ENCODE data around the gene ANKRD17.

Gene ANKRD17

DNA sequence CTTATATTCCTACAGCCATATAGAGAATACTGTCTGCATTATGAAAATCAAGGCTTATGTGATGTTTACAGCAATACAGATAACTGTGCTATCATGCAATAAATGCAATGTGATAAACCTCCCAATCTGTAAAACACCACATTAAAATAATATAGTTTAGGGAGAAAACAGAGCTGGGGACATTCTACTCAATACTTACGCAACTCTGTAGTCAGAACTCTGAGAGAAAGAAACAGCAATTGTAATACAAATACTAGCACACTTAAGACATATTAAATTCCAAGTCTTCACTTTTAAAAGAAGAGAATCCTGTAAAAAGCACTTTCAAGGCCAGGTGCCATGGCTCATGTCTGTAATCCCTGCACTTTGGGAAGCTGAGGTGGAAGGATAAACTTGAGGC, 61.4 kb downstream of the ANKRD17 start:
- no peak for DNase-seq (ENCODE audit: low read depth in 3 of 3)

DNA sequence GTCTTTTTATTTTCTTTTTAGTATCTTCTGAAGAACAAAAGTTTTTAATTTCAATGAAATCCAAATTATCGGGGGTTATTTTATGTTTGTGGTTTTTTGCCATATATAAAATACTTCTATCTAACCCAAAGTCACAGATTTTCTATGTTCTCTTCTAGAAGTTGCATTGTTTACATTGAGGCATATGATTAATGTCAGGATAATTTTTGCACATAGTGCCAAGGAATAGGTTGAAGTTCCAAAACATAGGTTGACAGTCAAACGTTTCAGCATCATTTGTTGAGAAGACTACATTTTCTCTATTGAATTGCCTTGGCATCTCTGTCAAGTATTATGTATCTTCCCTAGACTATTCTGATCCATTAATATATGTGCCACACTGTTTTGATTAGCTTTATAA, 64.5 kb downstream of the ANKRD17 start:
- DNase-seq (ENCODE audit: low read depth in 3 of 3): no peak

DNA sequence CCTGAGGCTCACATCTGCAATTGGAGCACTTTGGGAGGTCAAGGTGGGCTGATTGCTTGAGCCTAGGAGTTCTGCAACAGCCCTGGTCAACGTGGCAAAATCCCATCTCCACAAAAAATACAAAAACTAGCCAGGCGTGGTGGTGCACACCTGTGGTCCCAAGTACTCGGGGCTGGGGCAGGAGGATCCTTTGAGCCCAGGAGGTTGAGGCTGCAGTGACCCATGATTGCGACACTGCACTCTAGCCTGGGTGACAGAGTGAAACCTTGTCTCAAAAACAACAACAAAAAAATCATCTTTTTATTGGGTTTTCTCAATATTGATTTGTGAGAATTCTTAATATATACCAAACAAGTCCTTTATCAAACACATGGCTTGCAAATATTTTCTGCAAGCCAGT, 64.9 kb downstream of the ANKRD17 start:
- DNase-seq (ENCODE audit: low read depth in 3 of 3): no peak

DNA sequence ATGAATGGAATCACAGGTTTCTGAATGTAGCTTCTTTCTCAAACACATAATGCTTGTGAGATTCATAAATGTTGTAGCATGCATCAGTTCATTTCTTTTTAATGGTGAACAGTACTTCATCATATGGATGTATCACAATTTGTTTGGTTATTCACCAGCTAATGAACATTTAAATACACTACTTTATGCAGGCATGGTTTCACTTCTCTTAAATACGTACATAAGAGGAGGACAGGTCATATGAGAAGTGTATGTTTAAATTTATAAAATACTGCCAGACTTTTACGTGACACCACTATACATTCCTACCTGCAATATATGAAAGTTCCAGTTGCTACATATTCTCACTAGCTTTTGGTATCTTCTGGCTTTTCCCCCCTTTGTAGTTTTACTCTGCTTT, 65.4 kb downstream of the ANKRD17 start:
- no peak for DNase-seq (ENCODE audit: low read depth in 3 of 3)

DNA sequence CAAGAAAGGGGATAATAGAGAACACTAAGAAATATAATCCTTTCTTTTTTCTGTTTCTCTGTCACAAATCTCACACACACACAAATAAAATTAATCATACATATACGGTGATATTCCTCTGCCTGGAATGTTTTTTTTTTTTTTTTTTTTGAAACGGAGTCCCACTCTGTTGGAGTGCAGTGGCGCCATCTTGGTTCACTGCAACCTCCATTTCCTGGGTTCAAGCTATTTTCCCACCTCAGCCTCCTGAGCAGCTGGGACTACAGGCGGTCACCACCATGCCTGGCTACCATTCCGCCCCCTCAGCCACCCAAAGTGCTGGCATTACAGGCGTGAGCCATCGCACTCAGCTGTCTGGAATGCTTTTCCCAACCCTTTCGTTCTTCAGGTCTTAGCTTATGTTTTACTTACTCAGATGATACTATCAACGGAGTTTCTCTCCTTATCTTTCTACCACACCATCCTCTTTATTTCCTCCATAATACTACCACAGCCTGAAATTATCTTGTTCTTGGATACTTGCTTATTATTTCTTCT, 69.3 kb downstream of the ANKRD17 start:
- DNase-seq (ENCODE audit: low read depth in 3 of 3): no peak

DNA sequence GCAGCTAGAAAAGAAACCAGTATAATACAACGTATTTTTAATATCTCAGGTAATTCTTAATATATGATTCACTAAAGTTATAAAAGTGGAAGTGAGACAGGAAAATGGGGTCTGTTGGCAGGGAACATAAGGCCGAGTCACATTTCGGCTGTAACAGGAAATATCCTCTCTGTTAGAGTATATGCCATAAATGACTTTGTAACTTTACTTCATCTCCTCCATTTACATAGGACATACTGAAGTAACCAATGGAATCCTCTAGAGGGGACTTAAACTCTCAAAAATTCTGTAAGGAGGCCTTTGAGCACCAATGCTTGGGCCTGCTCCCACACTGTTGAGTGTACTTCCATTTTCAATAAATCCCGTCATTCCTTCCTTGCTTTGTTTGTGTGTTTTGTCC, 71.3 kb downstream of the ANKRD17 start:
- DNase-seq (ENCODE audit: low read depth in 3 of 3): no peak

DNA sequence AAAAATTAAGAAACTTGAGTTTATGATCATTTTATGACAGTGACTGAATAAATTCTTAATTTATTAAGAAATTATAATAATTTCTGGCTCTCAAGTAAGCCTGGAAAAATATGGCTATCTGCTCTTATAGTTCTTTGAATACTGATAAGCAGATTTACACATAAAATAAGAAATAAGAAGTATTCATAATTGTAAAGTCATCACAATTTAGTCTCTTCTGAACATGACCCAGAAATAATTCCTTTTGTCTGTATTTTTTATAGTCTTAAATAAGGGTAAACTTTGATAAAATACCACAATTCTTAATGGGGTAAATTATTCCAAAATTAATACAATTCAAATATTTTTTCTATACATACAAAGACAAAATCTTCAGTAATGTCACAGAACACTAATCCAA, 72.7 kb downstream of the ANKRD17 start:
- no peak for DNase-seq (ENCODE audit: low read depth in 3 of 3)

DNA sequence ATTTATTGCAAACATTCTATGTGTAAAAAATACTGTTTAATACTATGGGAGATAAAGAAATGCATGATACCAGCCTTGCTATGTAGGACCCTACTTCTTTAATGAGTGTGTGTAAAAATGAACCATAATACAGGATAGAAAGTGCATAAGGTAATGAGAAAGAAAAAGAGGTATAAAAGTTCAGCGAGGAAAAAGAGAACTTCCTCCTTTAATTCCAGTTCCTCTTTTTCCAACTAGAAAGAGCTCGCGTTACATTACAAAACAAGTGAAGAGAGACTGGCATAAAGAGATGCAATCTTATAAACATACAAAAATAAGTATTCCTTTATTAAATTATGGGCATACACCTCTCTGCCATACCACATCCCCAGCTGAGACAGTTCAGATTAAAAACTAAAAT, 77.4 kb downstream of the ANKRD17 start:
- no peak for DNase-seq (ENCODE audit: low read depth in 3 of 3)

DNA sequence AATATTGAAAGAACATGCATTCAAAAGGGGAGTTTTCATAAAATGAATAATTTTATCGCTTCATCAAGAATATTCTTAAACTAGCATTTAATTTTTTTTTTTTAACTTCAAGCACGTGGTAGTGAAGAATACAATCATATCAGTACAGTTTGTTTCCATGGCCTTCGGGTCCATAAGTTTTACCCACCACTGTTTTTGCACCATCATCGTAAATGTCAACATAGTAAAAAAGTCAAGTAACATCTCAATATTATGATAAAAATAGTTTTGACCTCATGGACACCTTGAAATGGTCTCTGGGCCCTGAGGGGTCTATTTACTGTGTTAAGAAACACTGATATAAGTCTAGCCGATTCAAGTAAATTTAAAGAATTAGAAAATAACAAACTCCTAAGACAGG, 80.2 kb downstream of the ANKRD17 start:
- no peak for DNase-seq (ENCODE audit: low read depth in 3 of 3)

DNA sequence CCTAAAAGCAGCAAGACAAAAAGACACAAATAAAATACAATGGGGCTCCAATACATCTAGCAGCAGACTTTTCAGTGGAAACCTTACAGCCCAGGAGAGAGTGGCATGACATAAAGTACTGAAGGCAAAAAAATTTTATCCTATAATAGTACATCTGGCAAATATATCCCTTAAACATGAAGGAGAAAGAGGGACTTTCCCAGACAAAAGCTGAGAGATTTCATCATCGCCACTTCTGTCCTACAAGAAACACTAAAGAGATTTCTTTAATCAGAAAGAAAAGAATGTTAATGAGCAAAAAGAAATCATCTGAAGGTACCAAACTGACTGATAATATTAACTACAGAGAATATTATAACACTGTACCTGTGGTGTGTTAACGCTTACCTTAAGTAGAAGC, 86.4 kb downstream of the ANKRD17 start:
- no peak for DNase-seq (ENCODE audit: low read depth in 3 of 3)

DNA sequence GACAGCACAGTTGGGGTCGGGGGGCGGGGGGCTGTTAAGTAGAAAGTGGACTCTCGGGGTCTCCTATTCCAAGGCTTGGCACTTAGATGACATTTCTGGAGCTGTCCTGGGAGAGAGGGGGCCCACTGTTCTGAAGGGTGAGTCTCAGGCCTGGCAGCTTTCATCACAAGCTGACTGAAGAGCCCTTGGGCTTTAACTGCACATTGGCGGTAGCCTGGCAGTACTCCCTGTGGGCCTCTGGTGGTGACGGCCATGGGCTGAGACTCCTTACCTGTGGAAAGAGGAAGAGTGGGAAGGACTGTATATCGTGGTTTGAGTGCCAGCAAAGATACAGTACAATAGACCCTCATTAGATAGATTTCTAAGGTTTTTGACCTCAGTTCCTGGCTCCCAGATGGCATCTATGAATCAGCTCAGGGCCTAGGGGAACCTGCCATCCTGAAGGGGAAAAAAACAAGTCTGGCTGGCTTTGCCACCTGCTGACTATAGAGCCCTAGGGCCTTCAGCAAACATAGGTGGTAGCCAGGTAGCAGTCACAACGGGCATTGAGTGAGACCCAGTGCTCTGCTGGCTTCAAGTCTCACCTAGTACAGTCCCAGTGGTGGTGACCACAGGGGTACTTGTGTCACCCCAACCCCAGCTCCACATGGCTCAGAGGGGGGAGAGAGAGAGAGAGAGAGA, 87.9 kb downstream of the ANKRD17 start:
- no peak for DNase-seq (ENCODE audit: low read depth in 3 of 3)

DNA sequence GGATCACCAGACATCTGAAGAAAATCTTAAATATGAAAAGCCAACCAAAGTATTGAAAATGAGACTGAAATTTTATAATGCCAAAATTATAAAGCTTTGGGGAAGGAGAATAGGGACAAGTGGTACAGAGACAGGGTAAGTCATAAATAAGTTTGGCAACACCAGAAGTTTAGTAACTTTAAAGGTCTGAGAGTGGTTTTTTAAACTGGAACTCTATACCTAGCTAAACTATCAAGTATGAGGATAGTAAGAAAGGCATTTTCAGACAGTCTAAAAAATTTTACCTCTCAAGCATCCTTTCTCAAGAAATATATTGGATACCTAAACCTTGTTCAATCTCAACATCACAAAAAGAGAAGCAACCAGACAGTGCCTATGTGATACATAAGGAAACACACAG, 92.4 kb downstream of the ANKRD17 start:
- no peak for DNase-seq (ENCODE audit: low read depth in 3 of 3)

DNA sequence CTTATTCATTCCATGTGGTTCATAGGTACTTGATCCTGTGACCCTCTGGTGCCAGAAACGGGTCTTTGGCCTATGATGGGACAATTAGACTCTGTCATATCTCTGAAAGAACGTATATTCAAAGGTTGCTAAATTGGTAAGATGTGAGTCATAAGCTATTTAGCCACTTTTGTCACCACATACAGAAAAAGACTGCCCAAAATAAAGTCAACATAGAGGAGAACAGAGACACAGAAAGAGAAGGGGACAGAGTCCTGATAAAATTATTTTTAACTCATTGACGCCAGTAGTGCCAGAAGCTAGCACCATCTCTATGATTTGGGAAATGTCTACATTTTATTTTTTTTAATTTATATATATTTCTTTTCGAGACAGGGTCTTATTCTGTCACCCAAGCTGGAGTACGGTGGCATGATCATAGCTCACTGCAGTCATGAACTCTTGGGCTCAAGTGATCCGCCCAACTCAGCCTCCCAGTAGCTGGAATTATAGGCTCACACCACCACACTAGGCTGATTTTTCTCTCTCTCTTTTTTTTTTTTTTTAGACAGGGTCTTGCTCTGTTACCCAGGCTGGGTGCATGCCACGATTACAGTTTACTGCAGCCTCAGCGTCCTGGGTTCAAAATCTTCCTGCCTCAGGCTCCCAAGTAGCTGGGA, 96.9 kb downstream of the ANKRD17 start:
- DNase-seq (ENCODE audit: low read depth in 3 of 3): no peak

DNA sequence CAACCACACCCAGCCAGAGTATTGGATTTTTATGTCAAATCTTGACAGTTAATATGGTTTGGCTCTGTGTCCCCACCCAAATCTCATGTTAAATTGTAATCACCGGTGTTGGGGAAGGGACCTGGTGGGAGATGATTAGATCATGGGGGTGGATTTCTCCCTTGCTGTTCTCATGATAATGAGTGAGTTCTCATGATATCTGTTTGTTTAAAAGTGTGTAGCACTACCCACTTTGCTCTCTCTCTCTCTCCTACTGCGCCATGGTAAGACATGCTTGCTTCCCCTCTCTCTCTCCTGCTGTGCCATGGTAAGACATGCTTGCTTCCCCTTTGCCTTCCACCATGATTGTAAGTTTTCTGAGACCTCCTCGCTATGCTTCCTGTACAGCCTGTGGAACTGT, 102.2 kb downstream of the ANKRD17 start:
- no peak for DNase-seq (ENCODE audit: low read depth in 3 of 3)

DNA sequence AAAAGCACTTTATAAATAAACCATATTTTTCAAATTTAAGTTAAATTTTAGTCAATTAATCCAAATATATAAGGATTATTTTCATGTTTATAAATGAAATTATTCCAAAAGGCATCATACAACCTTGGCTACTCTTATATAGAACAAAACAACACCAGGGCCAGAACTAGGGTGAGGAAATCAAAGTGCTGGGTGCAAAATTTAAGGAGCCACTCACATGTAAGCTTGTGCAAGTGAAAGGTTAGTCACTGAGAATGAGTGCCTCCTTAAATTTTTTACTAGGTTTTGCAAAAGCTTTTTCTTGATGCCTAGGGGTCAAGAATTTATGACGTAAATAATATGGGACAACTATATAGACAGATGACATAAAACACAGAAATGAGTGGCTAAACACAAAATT, 105.7 kb downstream of the ANKRD17 start:
- DNase-seq (ENCODE audit: low read depth in 3 of 3): no peak

DNA sequence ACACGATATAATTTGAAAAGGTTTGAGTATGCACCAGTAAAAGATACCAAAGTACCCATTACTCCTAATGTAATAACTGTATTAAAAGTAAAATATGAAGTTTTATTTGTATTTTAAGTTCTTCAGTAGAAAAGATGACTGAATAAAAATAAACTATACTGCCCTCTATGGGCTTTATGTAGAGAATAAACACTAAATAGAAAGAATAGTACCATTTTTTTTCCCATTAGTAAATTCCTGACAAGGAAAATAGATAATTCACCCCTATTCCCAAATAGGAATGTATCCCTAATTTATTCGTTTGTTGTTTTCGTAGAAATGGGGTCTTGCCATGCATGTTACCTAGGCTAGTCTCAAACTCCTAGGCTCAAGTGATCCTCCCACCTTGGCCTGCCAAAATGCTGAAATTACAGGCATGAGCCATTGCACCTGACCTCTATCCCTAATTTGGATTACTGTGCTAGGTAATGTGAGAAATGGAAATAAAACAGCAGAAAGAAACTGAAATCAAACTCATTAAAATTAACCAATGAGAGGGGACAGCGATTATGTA, 115.5 kb downstream of the ANKRD17 start:
- DNase-seq (ENCODE audit: low read depth in 3 of 3): no peak

DNA sequence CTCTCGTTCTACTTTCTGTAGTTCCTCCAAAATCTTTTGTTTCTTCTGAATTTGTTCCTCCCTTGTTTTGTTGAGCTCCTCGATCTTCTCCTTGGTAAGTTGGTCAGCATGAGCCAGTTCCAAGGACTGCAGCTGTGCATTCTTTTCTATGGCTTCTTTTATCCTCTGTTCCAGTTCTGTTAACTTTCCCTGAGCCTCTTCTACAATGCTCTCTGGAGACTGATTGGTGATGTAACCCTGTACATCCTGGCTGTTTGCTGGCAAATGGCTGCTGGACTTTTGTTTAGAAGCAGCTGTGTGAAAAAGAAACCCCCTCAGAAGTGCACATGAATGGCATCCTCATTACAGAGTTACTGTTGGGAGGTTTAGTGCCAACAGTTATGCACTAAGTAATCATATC, 118.6 kb downstream of the ANKRD17 start:
- no peak for DNase-seq (ENCODE audit: low read depth in 3 of 3)

DNA sequence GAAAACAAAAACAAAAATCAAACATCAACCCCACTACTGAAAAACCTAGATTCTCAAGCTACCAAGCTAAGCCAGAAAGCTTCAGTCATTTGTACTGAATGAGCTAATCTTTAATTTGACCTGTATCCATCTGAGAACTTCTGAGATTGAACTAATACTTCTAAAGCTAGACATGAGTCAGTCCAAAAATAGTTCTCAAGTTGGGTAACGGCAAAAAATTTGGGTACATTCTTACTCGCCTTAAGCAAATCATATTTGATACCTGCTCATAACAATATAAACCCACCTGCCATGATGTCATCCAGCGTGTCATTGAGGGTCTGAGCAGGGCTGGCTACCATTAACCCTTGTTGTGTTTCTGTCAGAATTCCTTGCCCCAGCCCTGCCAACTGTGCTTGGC, 119.4 kb downstream of the ANKRD17 start:
- no peak for DNase-seq (ENCODE audit: low read depth in 3 of 3)

DNA sequence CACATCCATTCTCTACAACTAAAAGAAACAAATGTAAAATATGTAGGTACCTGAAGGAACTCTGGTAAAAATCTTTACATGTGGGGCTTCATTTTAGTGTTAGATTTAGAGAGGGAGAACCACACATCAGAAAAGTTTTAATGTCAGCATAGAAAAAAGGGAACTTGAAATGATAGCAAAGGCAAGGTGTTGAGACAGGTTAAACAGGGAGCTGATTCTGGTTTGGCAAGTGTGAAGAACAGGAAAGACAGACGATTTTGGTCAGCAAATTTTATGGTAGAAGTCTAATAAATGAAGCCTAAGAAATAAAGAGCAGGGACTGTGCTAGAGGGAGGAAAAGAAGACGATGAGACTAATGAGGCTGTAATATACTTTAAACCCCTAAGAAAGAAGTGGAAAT, 121.5 kb downstream of the ANKRD17 start:
- DNase-seq (ENCODE audit: low read depth in 3 of 3): no peak

DNA sequence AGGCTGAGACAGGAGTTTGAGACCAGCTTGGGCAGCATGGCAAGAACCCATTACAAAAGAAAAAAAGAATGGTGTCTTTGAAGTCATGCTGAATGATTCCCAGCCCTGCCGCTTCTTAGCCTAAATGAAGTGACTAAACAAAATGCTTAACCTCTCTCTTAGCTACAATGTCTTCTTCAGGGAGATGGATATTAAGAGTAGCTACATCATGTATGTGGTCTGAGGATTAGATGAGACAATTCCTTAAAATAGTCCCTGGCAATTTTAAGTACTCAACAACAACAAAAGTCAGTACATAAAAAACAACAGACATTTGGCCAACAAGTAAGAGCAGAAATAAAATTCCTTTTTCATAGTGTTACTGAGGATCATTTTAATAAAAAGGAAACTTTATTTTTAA, 124.8 kb downstream of the ANKRD17 start:
- no peak for DNase-seq (ENCODE audit: low read depth in 3 of 3)

DNA sequence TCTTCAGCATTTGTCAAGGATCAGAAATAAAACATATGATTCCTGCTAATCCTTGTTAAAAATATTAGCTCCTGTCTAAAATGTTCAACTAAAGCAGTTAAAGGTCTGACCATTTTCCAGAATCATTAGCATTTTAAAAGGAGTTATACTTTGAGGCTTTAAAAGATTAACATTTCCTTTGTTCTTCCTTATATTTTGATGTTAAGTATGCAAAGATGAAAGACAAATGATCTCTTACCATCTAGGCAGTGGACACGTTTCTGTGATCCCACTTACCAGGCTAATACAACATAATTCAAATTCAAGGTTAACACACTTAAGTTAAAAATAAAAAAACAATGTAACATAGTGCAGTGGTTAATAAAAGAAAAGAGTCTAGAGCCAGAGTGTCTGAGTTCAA, 127.3 kb downstream of the ANKRD17 start:
- DNase-seq (ENCODE audit: low read depth in 3 of 3): no peak

DNA sequence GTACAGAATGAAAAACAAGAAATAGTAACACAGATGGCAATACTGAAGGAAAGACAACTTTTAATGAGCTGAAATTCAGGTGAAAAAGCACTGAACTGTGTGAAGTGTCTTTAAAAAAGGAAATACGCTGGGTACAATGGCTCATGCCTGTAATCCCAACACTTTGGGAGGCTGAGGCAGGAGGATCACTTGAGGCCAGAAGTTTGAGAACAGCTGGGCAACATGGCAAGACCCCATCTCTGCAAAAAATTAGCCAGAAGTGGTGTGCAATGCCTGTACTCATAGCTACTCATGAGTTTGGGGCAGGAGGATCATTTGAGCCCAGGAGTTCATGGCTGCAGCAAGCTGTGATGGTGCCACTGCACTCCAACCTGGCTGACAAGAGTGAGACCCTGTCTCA, 129.3 kb downstream of the ANKRD17 start:
- no peak for DNase-seq (ENCODE audit: low read depth in 3 of 3)

DNA sequence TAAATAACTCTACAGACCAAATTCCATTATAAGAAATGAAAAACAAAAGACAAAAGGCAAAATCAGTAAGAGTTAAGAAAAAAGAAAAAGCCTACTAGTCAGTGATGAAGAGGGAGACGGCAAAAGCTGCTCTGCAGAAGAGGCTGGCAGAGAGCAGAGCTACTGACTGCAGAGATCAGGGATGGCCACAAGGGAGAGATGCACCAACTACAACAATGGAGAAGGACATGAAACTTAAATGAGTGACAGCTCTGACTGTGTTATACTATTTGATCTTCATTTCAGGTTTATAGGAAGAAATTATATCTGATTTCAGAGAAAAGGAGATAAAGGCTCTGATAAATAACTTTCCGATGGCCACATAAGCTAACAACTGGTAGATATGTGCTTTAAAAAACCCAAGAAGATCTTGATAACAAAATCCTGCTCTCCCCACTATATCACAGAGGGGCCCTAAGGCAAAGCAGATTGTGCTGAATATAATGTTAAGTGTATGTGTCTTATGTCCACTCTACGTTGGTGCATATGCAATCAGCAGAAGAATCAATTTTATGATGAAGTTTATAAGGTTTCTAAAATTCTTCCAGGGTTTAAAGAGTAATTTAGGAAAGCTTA, 130.7 kb downstream of the ANKRD17 start:
- DNase-seq (ENCODE audit: low read depth in 3 of 3): no peak
